ENCODE measurements around the gene PHC2. TPM values are rescaled to one million over a fixed set of nuclear protein-coding genes. Genes with fewer than 3 reads are reported as not detected.
A peak's percentile ranks its signal among the peaks of the same experiment; 100 is the strongest.

PHC2 gene
- total RNA-seq, 1 donor from 2014 or later, result 140 TPM

- H3K4me3 ChIP-seq (ENCODE audit: low read depth, low read length), result peak overlapping the region; percentile 75
- no peak for TF ChIP-seq CTCF (conservative IDR thresholded peaks at IDR 0.05; ENCODE audit: low read depth, low read length)
- DNase-seq (ENCODE audit: low read depth), result no peak
Observed at GRCh38 chr1:33349081-33349759, 81.7 kb downstream of the PHC2 start.

- peak overlapping the region; percentile 75 for H3K4me3 ChIP-seq (ENCODE audit: low read depth, low read length)
- TF ChIP-seq CTCF (conservative IDR thresholded peaks at IDR 0.05; ENCODE audit: low read depth, low read length), result no peak
- DNase-seq (ENCODE audit: low read depth), result no peak
Observed at GRCh38 chr1:33348676-33349080, 82.2 kb downstream of the PHC2 start.

GRCh38 chr1:33348194-33348593, 82.7 kb downstream of the PHC2 start:
- DNase-seq (ENCODE audit: low read depth), result no peak
- TF ChIP-seq CTCF (conservative IDR thresholded peaks at IDR 0.05; ENCODE audit: low read depth, low read length), result no peak
- peak overlapping the region; percentile 75 for H3K4me3 ChIP-seq (ENCODE audit: low read depth, low read length)

GRCh38 chr1:33347650-33347992, 83.3 kb downstream of the PHC2 start:
- DNase-seq (ENCODE audit: low read depth), result no peak
- H3K4me3 ChIP-seq (ENCODE audit: low read depth, low read length), result peak overlapping the region; percentile 75
- TF ChIP-seq CTCF (conservative IDR thresholded peaks at IDR 0.05; ENCODE audit: low read depth, low read length), result no peak

GRCh38 chr1:33346927-33347649, 83.8 kb downstream of the PHC2 start:
- DNase-seq (ENCODE audit: low read depth), result peak; percentile 71
- TF ChIP-seq CTCF (conservative IDR thresholded peaks at IDR 0.05; ENCODE audit: low read depth, low read length), result no peak
- peak overlapping the region; percentile 75 for H3K4me3 ChIP-seq (ENCODE audit: low read depth, low read length)

- H3K4me3 ChIP-seq (ENCODE audit: low read depth, low read length), result peak overlapping the region; percentile 75
- DNase-seq (ENCODE audit: low read depth), result no peak
- TF ChIP-seq CTCF (conservative IDR thresholded peaks at IDR 0.05; ENCODE audit: low read depth, low read length), result no peak
Observed at GRCh38 chr1:33346533-33346926, 84.4 kb downstream of the PHC2 start.

Measured in epithelial cell of proximal tubule (primary cell).